ENCODE data around the gene TTLL11.

- TF ChIP-seq CTCF (conservative IDR thresholded peaks at IDR 0.05) (no peak), EZH2 (IDR thresholded peaks at IDR 0.05; ENCODE audit: low read depth) (no peak)
Observed at GRCh38 chr9:121830441-121831140, 262.5 kb downstream of the TTLL11 start.

Data from PC-9 (cell line).